CD4-positive, alpha-beta T cell treated with Interleukin-6 at 100 ng/mL for 8 hours (primary cell): Measurements from ENCODE around the gene A2M.
A peak's percentile ranks its signal among the peaks of the same experiment; 100 is the strongest.

ENCODE experiments used
- DNase-seq: peaks from one replicate; pipeline ENCODE4 v3.0.0-alpha.2; 2020; ENCODE audit warnings: mixed read lengths, low spot score

Gene A2M

GRCh38 chr12:9122091-9122609, 6.4 kb upstream of the A2M start:
- no peak for DNase-seq

GRCh38 chr12:9120487-9121184, 4.9 kb upstream of the A2M start:
- DNase-seq = no peak

GRCh38 chr12:9118158-9118557, 2.4 kb upstream of the A2M start:
- DNase-seq = peak; percentile 11

- DNase-seq = no peak
Measured at GRCh38 chr12:9114946-9115345, 773 bp downstream of the A2M start.

GRCh38 chr12:9113987-9114309, 1.8 kb downstream of the A2M start:
- no peak for DNase-seq

- no peak for DNase-seq
Measured at GRCh38 chr12:9113296-9113986, 2.3 kb downstream of the A2M start.

GRCh38 chr12:9112076-9112853, 3.5 kb downstream of the A2M start:
- DNase-seq = no peak

- no peak for DNase-seq
Measured at GRCh38 chr12:9111525-9111924, 4.2 kb downstream of the A2M start.

GRCh38 chr12:9109737-9110491, 5.8 kb downstream of the A2M start:
- no peak for DNase-seq

GRCh38 chr12:9109213-9109522, 6.6 kb downstream of the A2M start:
- no peak for DNase-seq

- DNase-seq = no peak
Measured at GRCh38 chr12:9108504-9109212, 7.1 kb downstream of the A2M start.

GRCh38 chr12:9107542-9107873, 8.2 kb downstream of the A2M start:
- DNase-seq = no peak

- no peak for DNase-seq
Measured at GRCh38 chr12:9106610-9107541, 8.8 kb downstream of the A2M start.

GRCh38 chr12:9106067-9106466, 9.7 kb downstream of the A2M start:
- DNase-seq = no peak

GRCh38 chr12:9104767-9105423, 10.8 kb downstream of the A2M start:
- no peak for DNase-seq

- no peak for DNase-seq
Measured at GRCh38 chr12:9104087-9104486, 11.6 kb downstream of the A2M start.

- no peak for DNase-seq
Measured at GRCh38 chr12:9103050-9103849, 12.5 kb downstream of the A2M start.

- no peak for DNase-seq
Measured at GRCh38 chr12:9101018-9101687, 14.6 kb downstream of the A2M start.
